ENCODE results near the gene GAB1. TPM values are rescaled to one million over a fixed set of nuclear protein-coding genes. Genes with fewer than 3 reads are reported as not detected.
A peak's percentile ranks its signal among the peaks of the same experiment; 100 is the strongest.

Gene GAB1
- total RNA-seq, 2 donors from 2014 or later, result 65.4 to 81.7 TPM

GRCh38 chr4:143403553-143403820 lies 66.8 kb downstream of the GAB1 start:
- H3K9me3 ChIP-seq, result no peaks in the 10 kb centered on the region
- peaks cover 0 to 75% of the 10 kb centered on the region in 2 donors for H3K4me1 ChIP-seq
- no peak for TF ChIP-seq CTCF (IDR thresholded peaks at IDR 0.05)
- no peaks in the 10 kb centered on the region for H3K36me3 ChIP-seq
- peak overlapping the region; percentile 61 to 66 for H3K27ac ChIP-seq
- no peak overlapping the region for H3K4me3 ChIP-seq
- H3K27me3 ChIP-seq, result no peaks in the 10 kb centered on the region
- DNase-seq (ENCODE audit: low spot score), result no peak

GRCh38 chr4:143404555-143404954 lies 67.9 kb downstream of the GAB1 start:
- DNase-seq (ENCODE audit: low spot score), result no peak
- Histone ChIP-seq H3K27me3 (no peaks in the 10 kb centered on the region), H3K27ac (no peak overlapping the region), H3K36me3 (no peaks in the 10 kb centered on the region), H3K4me3 (no peak overlapping the region), H3K4me1 (peaks cover 0 to 83% of the 10 kb centered on the region in 2 donors), H3K9me3 (no peaks in the 10 kb centered on the region)
- TF ChIP-seq CTCF (IDR thresholded peaks at IDR 0.05), result no peak

- no peak overlapping the region for H3K4me3 ChIP-seq
- TF ChIP-seq CTCF (IDR thresholded peaks at IDR 0.05), result no peak
- peaks cover 0 to 85% of the 10 kb centered on the region in 2 donors for H3K4me1 ChIP-seq
- DNase-seq (ENCODE audit: low spot score), result no peak
- no peaks in the 10 kb centered on the region for H3K36me3 ChIP-seq
- H3K27ac ChIP-seq, result peak overlapping the region; percentile 44 to 66
- H3K9me3 ChIP-seq, result no peaks in the 10 kb centered on the region
- H3K27me3 ChIP-seq, result no peaks in the 10 kb centered on the region
Measured at GRCh38 chr4:143405075-143405730, 68.5 kb downstream of the GAB1 start.

GRCh38 chr4:143406523-143406922 lies 69.8 kb downstream of the GAB1 start:
- no peak overlapping the region for H3K4me3 ChIP-seq
- no peak for TF ChIP-seq CTCF (IDR thresholded peaks at IDR 0.05)
- peak; percentile 91 for DNase-seq (ENCODE audit: low spot score)
- H3K9me3 ChIP-seq, result no peaks in the 10 kb centered on the region
- H3K27me3 ChIP-seq, result no peaks in the 10 kb centered on the region
- no peaks in the 10 kb centered on the region for H3K36me3 ChIP-seq
- peaks cover 0 to 94% of the 10 kb centered on the region in 2 donors for H3K4me1 ChIP-seq
- peak overlapping the region; percentile 44 to 66 for H3K27ac ChIP-seq

GRCh38 chr4:143407474-143407873 lies 70.8 kb downstream of the GAB1 start:
- Histone ChIP-seq H3K4me3 (no peak overlapping the region), H3K4me1 (peaks cover 0 to 97% of the 10 kb centered on the region in 2 donors), H3K27ac (peak overlapping the region; percentile 44 to 66)

More at GRCh38 chr4:143407474-143407873, 70.8 kb downstream of the GAB1 start:
- Histone ChIP-seq H3K36me3 (no peaks in the 10 kb centered on the region), H3K9me3 (no peaks in the 10 kb centered on the region), H3K27me3 (no peaks in the 10 kb centered on the region)
- DNase-seq (ENCODE audit: low spot score), result no peak
- TF ChIP-seq CTCF (IDR thresholded peaks at IDR 0.05), result no peak
